Right atrium auricular region (tissue), 2 donors: Measurements from ENCODE around the gene POU1F1. TPM values are rescaled to one million over a fixed set of nuclear protein-coding genes. Genes with fewer than 3 reads are reported as not detected.

Experiments
- DNase-seq: peaks from one replicate; pipeline ENCODE4 v3.0.0-alpha.2; 2019; ENCODE audit warnings: low spot score
- H3K27ac ChIP-seq, 2 donors: fragments of 200-600 bp; sonication (generic); 1 replicate in 1 of 2; 2 replicates in 1 of 2; pipeline ENCODE4 v1.5.1; 2016 to 2019
- H3K27me3 ChIP-seq, 2 donors: fragments of 200-600 bp; sonication (generic); one replicate each; pipeline versions ENCODE4 v1.5.1 to v1.6.0; 2017 to 2019
- H3K36me3 ChIP-seq: fragments of 200-600 bp; sonication (generic); one replicate; pipeline ENCODE4 v1.5.1; 2016
- H3K4me1 ChIP-seq, 2 donors: fragments of 200-600 bp; sonication (generic); one replicate each; pipeline versions ENCODE4 v1.5.1 to v1.6.0; 2017 to 2019
- H3K4me3 ChIP-seq, 2 donors: fragments of 200-600 bp; sonication (generic); 1 replicate in 1 of 2; 2 replicates in 1 of 2; pipeline ENCODE4 v1.5.1; 2017 to 2019; ENCODE audit warnings: mild to moderate bottlenecking in 1 of 2, moderate library complexity in 1 of 2
- H3K9me3 ChIP-seq, 2 donors: fragments of 200-600 bp; sonication (generic); one replicate each; pipeline ENCODE4 v1.5.1; 2019
- total RNA-seq, 2 donors: library from RNA; depleted of rRNA; stranded (reverse); fragments of >200 nt; gene quantifications; one replicate each; pipeline ENCODE4 v1.1.0, GENCODE V29; 2016
- TF ChIP-seq, protein P1 (sequence below), 2 donors: fragments of 200-600 bp; sonication (generic); IDR thresholded peaks; one replicate each; pipeline ENCODE4 v1.5.1; 2019; ENCODE audit warnings: antibody characterized with exemption in 2 of 2

POU1F1 gene
- total RNA-seq, 2 donors from 2014 or later = not detected

DNA sequence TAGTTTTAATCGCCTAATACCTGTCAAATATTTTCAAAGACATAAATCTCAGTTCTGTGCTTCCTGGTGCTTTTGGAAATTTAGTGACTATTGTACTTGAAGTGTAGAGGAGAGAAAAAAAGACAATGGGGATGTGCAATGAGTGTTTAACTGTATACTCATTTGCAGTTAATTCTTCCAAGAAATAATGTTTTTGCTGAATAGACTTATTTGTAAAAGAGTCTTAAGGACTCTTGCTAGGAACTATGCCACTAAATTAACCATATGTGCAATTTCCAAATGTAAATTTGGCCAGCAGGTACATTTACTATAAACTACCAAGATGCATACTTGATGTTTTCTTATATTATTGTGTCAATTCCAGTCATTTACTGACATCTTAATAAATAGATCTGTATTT is 47.3 kb downstream of the POU1F1 start:
- Histone ChIP-seq H3K27me3 (no peaks in the 10 kb centered on the region), H3K36me3 (no peaks in the 10 kb centered on the region), H3K27ac (no peak overlapping the region), H3K4me3 (no peak overlapping the region), H3K4me1 (peaks cover 0 to 22% of the 10 kb centered on the region in 2 donors), H3K9me3 (no peaks in the 10 kb centered on the region)
- DNase-seq = no peak
- TF ChIP-seq, protein P1, sequence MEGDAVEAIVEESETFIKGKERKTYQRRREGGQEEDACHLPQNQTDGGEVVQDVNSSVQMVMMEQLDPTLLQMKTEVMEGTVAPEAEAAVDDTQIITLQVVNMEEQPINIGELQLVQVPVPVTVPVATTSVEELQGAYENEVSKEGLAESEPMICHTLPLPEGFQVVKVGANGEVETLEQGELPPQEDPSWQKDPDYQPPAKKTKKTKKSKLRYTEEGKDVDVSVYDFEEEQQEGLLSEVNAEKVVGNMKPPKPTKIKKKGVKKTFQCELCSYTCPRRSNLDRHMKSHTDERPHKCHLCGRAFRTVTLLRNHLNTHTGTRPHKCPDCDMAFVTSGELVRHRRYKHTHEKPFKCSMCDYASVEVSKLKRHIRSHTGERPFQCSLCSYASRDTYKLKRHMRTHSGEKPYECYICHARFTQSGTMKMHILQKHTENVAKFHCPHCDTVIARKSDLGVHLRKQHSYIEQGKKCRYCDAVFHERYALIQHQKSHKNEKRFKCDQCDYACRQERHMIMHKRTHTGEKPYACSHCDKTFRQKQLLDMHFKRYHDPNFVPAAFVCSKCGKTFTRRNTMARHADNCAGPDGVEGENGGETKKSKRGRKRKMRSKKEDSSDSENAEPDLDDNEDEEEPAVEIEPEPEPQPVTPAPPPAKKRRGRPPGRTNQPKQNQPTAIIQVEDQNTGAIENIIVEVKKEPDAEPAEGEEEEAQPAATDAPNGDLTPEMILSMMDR (IDR thresholded peaks at IDR 0.05) = no peak

DNA sequence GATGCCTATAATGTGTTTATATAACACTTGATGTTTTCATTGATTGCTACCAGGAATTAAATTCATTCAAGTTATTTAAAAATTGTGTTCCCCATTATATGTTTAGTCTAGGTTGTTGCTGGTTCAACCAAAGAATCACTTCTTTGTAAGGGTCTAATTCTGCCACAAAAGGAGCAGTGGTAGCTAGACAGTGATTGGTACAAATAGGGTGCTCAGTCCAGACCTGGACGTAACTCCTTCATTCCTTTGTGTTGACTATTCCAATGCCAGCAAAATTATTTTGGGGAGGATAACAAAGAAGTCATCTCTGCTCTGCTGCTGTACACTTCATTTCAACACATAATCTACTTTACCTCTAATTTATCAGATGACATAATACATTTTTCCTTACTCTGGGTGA is 48.1 kb downstream of the POU1F1 start:
- Histone ChIP-seq H3K4me3 (peak overlapping the region; percentile 80 to 98), H3K36me3 (no peaks in the 10 kb centered on the region), H3K4me1 (peaks cover 0 to 22% of the 10 kb centered on the region in 2 donors), H3K27ac (no peak overlapping the region), H3K9me3 (no peaks in the 10 kb centered on the region), H3K27me3 (no peaks in the 10 kb centered on the region)
- no peak for DNase-seq
- TF ChIP-seq, protein P1 (IDR thresholded peaks at IDR 0.05) = no peak

- Histone ChIP-seq H3K4me3 (peak overlapping the region; percentile 80 to 98), H3K4me1 (peaks cover 0 to 22% of the 10 kb centered on the region in 2 donors), H3K9me3 (no peaks in the 10 kb centered on the region), H3K36me3 (no peaks in the 10 kb centered on the region), H3K27ac (peak overlapping the region; percentile 91 to 99), H3K27me3 (no peaks in the 10 kb centered on the region)
- no peak for DNase-seq
- TF ChIP-seq, protein P1 (IDR thresholded peaks at IDR 0.05) = no peak
Measured at GRCh38 chr3:87227835-87228144, 48.6 kb downstream of the POU1F1 start.

- peak within 1 kb of the TSS; percentile 80 to 98 for H3K4me3 ChIP-seq
- H3K36me3 ChIP-seq = no peaks in the 10 kb centered on the region
- TF ChIP-seq, protein P1 (IDR thresholded peaks at IDR 0.05) = no peak
- peak; percentile 96 for DNase-seq
- H3K27ac ChIP-seq = peak within 1 kb of the TSS; percentile 91 to 99
- peaks cover 0 to 22% of the 10 kb centered on the region in 2 donors for H3K4me1 ChIP-seq
- no peaks in the 10 kb centered on the region for H3K27me3 ChIP-seq
- H3K9me3 ChIP-seq = no peaks in the 10 kb centered on the region
Measured at GRCh38 chr3:87227104-87227834, 49.1 kb downstream of the POU1F1 start, which contains the start of gene CHMP2B. Gene CHMP2B (plus strand): TSS chr3:87227309. CDS start chr3:87227523, 214 bp downstream.

DNA sequence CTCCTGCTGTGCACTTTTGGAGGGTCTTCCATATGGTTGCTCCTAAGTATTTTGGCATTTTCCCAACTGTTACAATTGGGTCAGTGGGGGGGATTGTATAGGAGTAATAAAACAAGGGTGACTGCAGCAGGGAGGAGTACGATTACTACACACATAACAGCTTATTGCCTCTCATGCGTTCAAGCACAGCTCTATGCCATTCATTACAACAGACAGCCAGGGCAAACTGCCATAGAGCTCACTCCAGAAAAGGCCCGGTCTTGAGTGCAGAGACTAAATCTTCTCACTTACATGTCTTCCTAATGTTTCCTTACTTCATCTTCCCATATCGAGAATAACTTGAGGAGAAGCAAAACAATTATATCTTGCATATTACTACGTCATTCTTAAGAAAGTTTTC is 50.7 kb downstream of the POU1F1 start:
- TF ChIP-seq, protein P1 (IDR thresholded peaks at IDR 0.05) = no peak
- Histone ChIP-seq H3K36me3 (no peaks in the 10 kb centered on the region), H3K9me3 (no peaks in the 10 kb centered on the region), H3K27ac (no peak overlapping the region), H3K4me3 (no peak overlapping the region), H3K4me1 (peaks cover 0 to 22% of the 10 kb centered on the region in 2 donors), H3K27me3 (no peaks in the 10 kb centered on the region)
- no peak for DNase-seq

GRCh38 chr3:87219611-87220010 is 56.8 kb downstream of the POU1F1 start:
- no peaks in the 10 kb centered on the region for H3K27me3 ChIP-seq
- no peaks in the 10 kb centered on the region for H3K9me3 ChIP-seq
- H3K4me1 ChIP-seq = no peaks in the 10 kb centered on the region
- TF ChIP-seq, protein P1 (IDR thresholded peaks at IDR 0.05) = no peak
- no peak overlapping the region for H3K27ac ChIP-seq
- DNase-seq = no peak
- no peaks in the 10 kb centered on the region for H3K36me3 ChIP-seq
- no peak overlapping the region for H3K4me3 ChIP-seq
